GM18508 (cell line): Measurements from ENCODE around the gene USH2A.

Experiments
- ATAC-seq: cut with Tn5 transposase; IDR thresholded peaks from one replicate; pipeline ENCODE4 v1.9.1; 2021; ENCODE audit warnings: moderate number of reproducible peaks; ENCODE audit not compliant: insufficient read depth, unreplicated experiment

The USH2A gene

GRCh38 chr1:216303690-216304089, 119.6 kb downstream of the USH2A start:
- ATAC-seq = no peak

- no peak for ATAC-seq
Measured at GRCh38 chr1:216293683-216294082, 129.6 kb downstream of the USH2A start.

- no peak for ATAC-seq
Measured at GRCh38 chr1:216290074-216290473, 133.2 kb downstream of the USH2A start.

GRCh38 chr1:216285052-216285451, 138.2 kb downstream of the USH2A start:
- ATAC-seq = no peak

- ATAC-seq = no peak
Measured at GRCh38 chr1:216281757-216282156, 141.5 kb downstream of the USH2A start.

- no peak for ATAC-seq
Measured at GRCh38 chr1:216270086-216270773, 153.0 kb downstream of the USH2A start.

GRCh38 chr1:216261631-216262030, 161.6 kb downstream of the USH2A start:
- ATAC-seq = no peak

GRCh38 chr1:216258856-216259255, 164.4 kb downstream of the USH2A start:
- no peak for ATAC-seq

GRCh38 chr1:216258386-216258785, 164.9 kb downstream of the USH2A start:
- ATAC-seq = no peak

- ATAC-seq = no peak
Measured at GRCh38 chr1:216250861-216251260, 172.4 kb downstream of the USH2A start.

- ATAC-seq = no peak
Measured at GRCh38 chr1:216248628-216249027, 174.6 kb downstream of the USH2A start.

- no peak for ATAC-seq
Measured at GRCh38 chr1:216247937-216248336, 175.3 kb downstream of the USH2A start.

- ATAC-seq = no peak
Measured at GRCh38 chr1:216246577-216247203, 176.6 kb downstream of the USH2A start.

- ATAC-seq = no peak
Measured at GRCh38 chr1:216238844-216239243, 184.4 kb downstream of the USH2A start.

GRCh38 chr1:216237927-216238542, 185.2 kb downstream of the USH2A start:
- no peak for ATAC-seq

GRCh38 chr1:216224233-216224632, 199.0 kb downstream of the USH2A start:
- no peak for ATAC-seq

GRCh38 chr1:216223486-216223885, 199.8 kb downstream of the USH2A start:
- no peak for ATAC-seq

- no peak for ATAC-seq
Measured at GRCh38 chr1:216222288-216222687, 201.0 kb downstream of the USH2A start.

- ATAC-seq = peak; percentile 97
Measured at GRCh38 chr1:216221260-216221700, 202.0 kb downstream of the USH2A start.

GRCh38 chr1:216216305-216216704, 206.9 kb downstream of the USH2A start:
- no peak for ATAC-seq

- no peak for ATAC-seq
Measured at GRCh38 chr1:216215169-216215568, 208.1 kb downstream of the USH2A start.

GRCh38 chr1:216212826-216213225, 210.4 kb downstream of the USH2A start:
- ATAC-seq = no peak
